HEK293T (cell line): ENCODE measurements around the gene DEFB131B.

Source experiments
- ARNT ChIP-seq: fragments of 450-650 bp; IDR thresholded peaks from 2 replicates; pipeline ENCODE4 v1.6.1; 2017; ENCODE audit warnings: mild to moderate bottlenecking
- BHLHE40 ChIP-seq: fragments of 450-650 bp; IDR thresholded peaks from 2 replicates; pipeline ENCODE4 v1.6.1; 2016; ENCODE audit warnings: mild to moderate bottlenecking, moderate library complexity, borderline replicate concordance
- CTBP1 ChIP-seq: fragments of 450-650 bp; IDR thresholded peaks from 2 replicates; pipeline ENCODE4 v1.6.1; 2016; ENCODE audit warnings: borderline replicate concordance
- FOXA1 ChIP-seq: fragments of 450-650 bp; IDR thresholded peaks from 2 replicates; pipeline ENCODE4 v1.6.1; 2016; ENCODE audit warnings: mild to moderate bottlenecking
- FOXM1 ChIP-seq: fragments of 450-650 bp; IDR thresholded peaks from 2 replicates; pipeline ENCODE4 v1.6.1; 2017; ENCODE audit warnings: mild to moderate bottlenecking, borderline replicate concordance
- HDGF ChIP-seq: fragments of 450-650 bp; IDR thresholded peaks from 2 replicates; pipeline ENCODE4 v1.6.1; 2017; ENCODE audit warnings: antibody characterized with exemption, borderline replicate concordance
- L3MBTL2 ChIP-seq: fragments of 450-650 bp; conservative IDR thresholded peaks from 2 replicates; pipeline ENCODE4 v1.6.1; 2016; ENCODE audit warnings: mild to moderate bottlenecking
- LEF1 ChIP-seq: fragments of 450-650 bp; IDR thresholded peaks from 2 replicates; pipeline ENCODE4 v1.6.1; 2017; ENCODE audit warnings: mild to moderate bottlenecking, borderline replicate concordance
- NFRKB ChIP-seq: fragments of 450-650 bp; IDR thresholded peaks from 2 replicates; pipeline ENCODE4 v1.6.1; 2016; ENCODE audit warnings: mild to moderate bottlenecking, moderate library complexity
- PKNOX1 ChIP-seq: fragments of 450-650 bp; IDR thresholded peaks from 2 replicates; pipeline ENCODE4 v1.6.1; 2016
- SP1 ChIP-seq: fragments of 450-650 bp; IDR thresholded peaks from 2 replicates; pipeline ENCODE4 v1.6.1; 2017
- SUZ12 ChIP-seq: fragments of 450-650 bp; IDR thresholded peaks from 2 replicates; pipeline ENCODE4 v1.6.1; 2016; ENCODE audit warnings: mild to moderate bottlenecking

GRCh38 chr11:71933141-71933933 is 55.1 kb downstream of the DEFB131B start:
- no peak for TF ChIP-seq BHLHE40
- no peak for TF ChIP-seq CTBP1
- TF ChIP-seq ARNT = no peak
- no peak for TF ChIP-seq FOXM1
- TF ChIP-seq PKNOX1 = no peak
- no peak for TF ChIP-seq HDGF
- no peak for TF ChIP-seq SUZ12
- no peak for TF ChIP-seq L3MBTL2
- no peak for TF ChIP-seq FOXA1
- TF ChIP-seq LEF1 = no peak
- TF ChIP-seq NFRKB = no peak
- TF ChIP-seq SP1 = no peak
